ENCODE data around the gene EMILIN2.
"Not testable (repeated sequence)": the region's sequence is repeated elsewhere in the genome, so short reads cannot be mapped to it uniquely, and the experiment has no call there.

The EMILIN2 gene

GRCh38 chr18:2845172-2845571, 1.6 kb upstream of the EMILIN2 start:
- no peak for DNase-seq (ENCODE audit: low read depth)

- DNase-seq (ENCODE audit: low read depth) = no peak
Measured at GRCh38 chr18:2847317-2848246, 776 bp downstream of the EMILIN2 start.

GRCh38 chr18:2848247-2849246, 1.7 kb downstream of the EMILIN2 start:
- DNase-seq (ENCODE audit: low read depth) = no peak

- DNase-seq (ENCODE audit: low read depth) = no peak
Measured at GRCh38 chr18:2850816-2851215, 4.0 kb downstream of the EMILIN2 start.

GRCh38 chr18:2851771-2852170, 5.0 kb downstream of the EMILIN2 start:
- no peak for DNase-seq (ENCODE audit: low read depth)

GRCh38 chr18:2852460-2852859, 5.7 kb downstream of the EMILIN2 start:
- DNase-seq (ENCODE audit: low read depth) = not testable (repeated sequence)

- DNase-seq (ENCODE audit: low read depth) = no peak
Measured at GRCh38 chr18:2853173-2853925, 6.5 kb downstream of the EMILIN2 start.

GRCh38 chr18:2853926-2854664, 7.3 kb downstream of the EMILIN2 start:
- no peak for DNase-seq (ENCODE audit: low read depth)

- no peak for DNase-seq (ENCODE audit: low read depth)
Measured at GRCh38 chr18:2854875-2855274, 8.1 kb downstream of the EMILIN2 start.

- DNase-seq (ENCODE audit: low read depth) = no peak
Measured at GRCh38 chr18:2855560-2856350, 8.9 kb downstream of the EMILIN2 start.

GRCh38 chr18:2856547-2857170, 9.9 kb downstream of the EMILIN2 start:
- DNase-seq (ENCODE audit: low read depth) = no peak

GRCh38 chr18:2857491-2858131, 10.8 kb downstream of the EMILIN2 start:
- no peak for DNase-seq (ENCODE audit: low read depth)

GRCh38 chr18:2860397-2860796, 13.6 kb downstream of the EMILIN2 start:
- DNase-seq (ENCODE audit: low read depth) = not testable (repeated sequence)

GRCh38 chr18:2863997-2864396, 17.2 kb downstream of the EMILIN2 start:
- DNase-seq (ENCODE audit: low read depth) = not testable (repeated sequence)

- DNase-seq (ENCODE audit: low read depth) = not testable (repeated sequence)
Measured at GRCh38 chr18:2866465-2866864, 19.7 kb downstream of the EMILIN2 start.

GRCh38 chr18:2869207-2869606, 22.4 kb downstream of the EMILIN2 start:
- no peak for DNase-seq (ENCODE audit: low read depth)

- DNase-seq (ENCODE audit: low read depth) = no peak
Measured at GRCh38 chr18:2871111-2871720, 24.4 kb downstream of the EMILIN2 start.

- no peak for DNase-seq (ENCODE audit: low read depth)
Measured at GRCh38 chr18:2872095-2872494, 25.3 kb downstream of the EMILIN2 start.

GRCh38 chr18:2874765-2875164, 28.0 kb downstream of the EMILIN2 start:
- no peak for DNase-seq (ENCODE audit: low read depth)
